Ectodermal cell (in vitro differentiated cells): ENCODE measurements around the gene PGR.

Experiments used
- H3K27ac ChIP-seq: 2 replicates; pipeline ENCODE4 v1.7.0; 2013; ENCODE audit warnings: mild to moderate bottlenecking, low read depth, low read length; ENCODE audit not compliant: insufficient read depth, poor library complexity, severe bottlenecking
- H3K27me3 ChIP-seq: 2 replicates; pipeline ENCODE4 v1.7.0; 2013; ENCODE audit warnings: mild to moderate bottlenecking, low read length; ENCODE audit not compliant: insufficient read depth, control insufficient read depth, poor library complexity, severe bottlenecking
- H3K36me3 ChIP-seq: one replicate; pipeline ENCODE4 v1.7.0; 2013; ENCODE audit warnings: low read length; ENCODE audit not compliant: control insufficient read depth, insufficient read depth
- H3K4me1 ChIP-seq: one replicate; pipeline ENCODE4 v1.7.0; 2013; ENCODE audit warnings: low read length; ENCODE audit not compliant: control insufficient read depth, insufficient read depth
- H3K4me3 ChIP-seq: 2 replicates; pipeline ENCODE4 v1.7.0; 2013; ENCODE audit warnings: low read depth, low read length, control low read depth; ENCODE audit not compliant: insufficient read depth
- H3K9me3 ChIP-seq: 2 replicates; pipeline ENCODE4 v1.7.0; 2013; ENCODE audit warnings: mild to moderate bottlenecking, low read length, moderate library complexity; ENCODE audit not compliant: control insufficient read depth
- WGBS, 2 experiments: methylation state at CpG; one replicate each; pipeline ENCODE4 v1.1.7; 2013; ENCODE audit warnings: missing lambda C conversion rate in 2 of 2; 5-methylcytosine and 5-hydroxymethylcytosine counted together

The PGR gene

DNA sequence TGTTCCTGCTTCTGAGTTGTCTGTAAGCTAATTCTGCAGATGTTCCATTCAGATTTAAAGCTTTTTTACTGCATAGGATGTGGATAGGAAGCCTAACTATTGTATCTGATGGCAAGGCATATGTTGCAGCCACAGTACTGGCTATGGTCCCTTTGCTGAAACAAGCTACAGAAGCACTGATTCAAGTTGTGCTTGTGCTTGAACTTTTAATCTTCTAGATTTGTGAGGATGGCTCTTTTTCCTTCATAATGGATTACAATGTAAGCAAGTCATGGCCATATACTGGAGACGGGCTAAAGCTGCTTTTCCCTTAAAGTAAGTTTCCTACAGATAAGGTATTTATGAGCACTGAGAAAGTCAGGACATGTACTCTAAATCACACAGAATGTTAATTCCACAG, 138.7 kb downstream of the PGR start:
- Histone ChIP-seq H3K36me3 (no peaks in the 10 kb centered on the region), H3K4me1 (no peaks in the 10 kb centered on the region), H3K27ac (no peak overlapping the region), H3K27me3 (no peaks in the 10 kb centered on the region), H3K4me3 (no peak overlapping the region), H3K9me3 (no peaks in the 10 kb centered on the region)
- WGBS, 2 experiments = 100% methylated on average over 1 of the region's 1 CpG

DNA sequence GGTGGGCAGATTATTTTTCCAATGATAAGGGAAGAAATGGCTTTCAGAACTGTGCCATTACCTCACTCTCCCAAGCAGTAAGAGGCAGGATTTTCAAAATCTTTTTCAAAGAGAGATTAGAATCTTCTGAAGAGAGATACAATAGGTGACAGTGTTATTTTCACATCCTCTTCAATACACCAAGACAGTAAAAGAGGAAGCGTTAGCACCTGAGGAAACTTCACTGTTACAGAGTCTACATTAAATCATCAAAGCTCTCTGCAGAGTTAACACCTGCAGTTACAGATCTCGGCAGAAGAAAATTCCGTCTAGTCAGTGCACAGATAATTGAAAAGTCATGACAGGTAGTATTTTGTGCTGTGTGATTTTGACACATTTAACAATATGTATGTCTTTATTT, 144.9 kb downstream of the PGR start:
- WGBS, 2 experiments = 95 to 98% methylated on average over 2 to 3 of the region's 3 CpGs
- H3K27ac ChIP-seq = no peak overlapping the region

DNA sequence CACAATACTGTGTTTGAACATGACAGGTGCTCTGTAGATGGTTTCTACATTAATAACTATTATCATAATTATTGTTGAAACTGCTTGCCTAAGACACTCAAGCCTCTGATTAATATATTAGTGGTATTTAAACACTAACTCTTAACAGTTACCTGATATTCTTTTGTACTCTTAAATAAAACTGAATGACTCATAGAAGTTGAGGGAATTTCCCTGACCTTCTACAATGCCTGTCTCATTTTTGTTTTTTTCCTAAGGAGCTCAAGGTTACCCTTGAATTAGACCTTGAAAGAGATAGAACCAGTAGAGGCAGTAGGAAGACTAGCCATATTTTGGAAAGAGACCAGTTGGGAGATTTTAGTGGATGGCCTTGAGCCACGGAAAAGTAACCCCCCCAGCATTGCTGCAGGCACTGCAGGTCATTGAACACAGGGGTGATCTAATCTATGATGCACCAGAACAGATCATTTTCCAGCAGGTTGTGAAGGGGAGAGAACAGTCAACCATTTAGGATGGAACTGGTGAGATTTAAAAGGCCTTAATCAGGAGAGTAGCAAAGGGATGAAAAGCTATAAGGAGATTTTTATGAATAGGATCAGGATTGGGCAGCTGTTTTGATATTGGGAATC, 148.3 kb downstream of the PGR start:
- H3K27ac ChIP-seq = no peak overlapping the region
- H3K4me1 ChIP-seq = no peaks in the 10 kb centered on the region
- 93% methylated on average over 1 of the region's 1 CpG for WGBS, 2 experiments
- H3K4me3 ChIP-seq = no peak overlapping the region
- no peaks in the 10 kb centered on the region for H3K9me3 ChIP-seq
- no peaks in the 10 kb centered on the region for H3K36me3 ChIP-seq
- H3K27me3 ChIP-seq = no peaks in the 10 kb centered on the region

More for the DNA sequence above, 144.9 kb downstream of the PGR start:
- no peaks in the 10 kb centered on the region for H3K9me3 ChIP-seq
- H3K27me3 ChIP-seq = no peaks in the 10 kb centered on the region
- H3K4me1 ChIP-seq = no peaks in the 10 kb centered on the region
- no peak overlapping the region for H3K4me3 ChIP-seq
- no peaks in the 10 kb centered on the region for H3K36me3 ChIP-seq

DNA sequence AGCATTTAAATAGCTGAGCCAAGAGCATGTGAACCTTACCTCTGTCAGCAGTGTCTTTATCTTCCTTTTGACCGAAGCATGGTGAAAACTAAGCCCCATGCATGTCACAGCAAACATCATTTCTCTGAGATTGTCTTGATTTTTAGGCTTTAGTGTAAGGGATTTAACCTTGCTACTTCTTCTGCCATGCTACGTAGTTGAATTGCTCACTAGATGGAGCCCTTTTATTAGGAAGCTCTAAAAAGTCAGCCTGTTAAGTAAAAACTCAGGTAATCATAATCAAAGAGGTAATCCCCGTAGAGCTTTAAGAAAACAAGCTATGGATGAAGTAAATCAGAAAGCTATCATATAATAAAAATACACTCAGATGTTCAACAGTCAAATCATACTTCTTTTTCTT, 149.5 kb downstream of the PGR start:
- no peaks in the 10 kb centered on the region for H3K36me3 ChIP-seq

More for the DNA sequence above, 149.5 kb downstream of the PGR start:
- Histone ChIP-seq H3K4me1 (no peaks in the 10 kb centered on the region), H3K4me3 (no peak overlapping the region), H3K27ac (no peak overlapping the region), H3K27me3 (no peaks in the 10 kb centered on the region), H3K9me3 (no peaks in the 10 kb centered on the region)
- WGBS, 2 experiments = 71 to 79% methylated on average over 1 to 2 of the region's 3 CpGs
